ENCODE data around the gene GNAO1. TPM values are rescaled to one million over a fixed set of nuclear protein-coding genes. Genes with fewer than 3 reads are reported as not detected.

The GNAO1 gene
- total and polyA plus RNA-seq, 9 of the 15 experiments (the other 6 are each of a cell fraction or from before 2014, with no cell fraction given): 0.07 to 0.42 (median 0.08) TPM; not detected in 5

DNA sequence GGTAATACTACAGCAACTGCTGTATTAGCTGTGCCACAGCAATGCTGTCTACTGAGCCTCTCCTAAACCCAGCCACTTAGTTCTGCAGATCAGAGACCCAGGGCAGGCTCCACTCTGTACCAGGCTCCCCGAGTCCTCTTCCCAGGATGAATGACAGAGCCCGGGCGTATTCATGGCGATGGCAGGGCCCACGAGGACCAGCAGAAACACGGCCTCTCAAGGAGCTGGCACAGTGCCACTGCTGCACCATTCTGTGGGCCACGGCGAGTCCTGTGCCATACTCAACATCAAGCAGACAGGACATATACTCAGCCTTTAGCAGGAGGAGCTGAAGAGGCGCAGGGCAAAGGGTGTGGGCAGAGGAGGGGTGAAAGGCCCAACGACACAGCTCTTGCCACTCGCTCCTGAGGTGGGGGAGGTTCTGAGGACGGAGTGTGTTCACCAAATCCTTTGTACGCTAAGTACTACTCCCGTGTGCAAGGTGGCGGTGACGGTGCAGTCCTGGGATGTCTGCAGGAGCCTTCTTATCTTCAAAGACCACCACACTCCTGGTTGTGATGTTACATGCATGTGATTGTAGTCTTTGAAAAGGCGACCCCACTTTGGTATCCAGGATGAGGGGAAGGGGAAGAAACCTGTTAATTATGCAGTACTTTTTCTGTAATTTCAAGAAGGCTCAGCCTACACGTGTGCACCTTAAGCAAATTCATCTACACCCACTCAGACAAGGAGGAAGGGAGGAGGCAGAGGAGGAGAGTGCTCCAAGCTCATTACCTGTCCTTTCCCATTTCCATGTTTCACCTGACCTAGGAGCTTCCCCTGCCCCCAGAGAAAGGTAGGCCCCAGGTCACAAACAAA lies 136.0 kb downstream of the GNAO1 start:
- no TSS peak for BruUV-seq (replicated peaks)
- peaks cover 0 to 8% of the 10 kb centered on the region in 2 experiments; a peak in 1 of 5 replicates for H3K4me1 ChIP-seq (replicated peaks in 1 of 2; ENCODE audit: control insufficient read depth in 2 of 2, insufficient read depth in 2 of 2, low read length in 2 of 2)
- intact Hi-C loops (cut with micrococcal nuclease): no loop called here
- H3K79me2 ChIP-seq (ENCODE audit: control insufficient read depth, insufficient read depth, low read length): no peaks in the 10 kb centered on the region
- WGBS (ENCODE audit: insufficient coverage, low coverage, missing lambda C conversion rate): 7% methylated on average over 18 of the region's 18 CpGs
- FAIRE-seq (no peak), DNase-seq (ENCODE audit: extremely low read depth in 1 of 4, low spot score in 3 of 4) (no peak), ATAC-seq (no peak)
- H4K20me1 ChIP-seq (replicated peaks; ENCODE audit: control insufficient read depth, insufficient read depth, low read length): no peaks in the 10 kb centered on the region; the same call in 1 of the 2 replicates
- H2AFZ ChIP-seq (ENCODE audit: low read depth, low read length): no peak overlapping the region
- in situ Hi-C loops (cut with MboI): loop anchor here (10.0 kb wide), 1 partner anchor 862 kb away; no protein-coding TSS in a partner anchor
- no peaks in the 10 kb centered on the region for H3K9me1 ChIP-seq (ENCODE audit: control insufficient read depth, insufficient read depth, low read length)
- CTCF ChIA-PET (ENCODE audit: low intra/inter-chr PET ratio): no interaction called here
- no peak overlapping the region for H3K4me2 ChIP-seq (ENCODE audit: insufficient read depth, low read length)
- no peak overlapping the region for H3K9ac ChIP-seq (ENCODE audit: insufficient read depth in 1 of 2, low read depth in 2 of 2, low read length in 2 of 2)
- TF ChIP-seq NFIC (IDR thresholded peaks at IDR 0.05) (peak; percentile 74), HMGN3 (IDR thresholded peaks at IDR 0.05; ENCODE audit: borderline replicate concordance, extremely low read depth, insufficient read length, low read depth, low read length) (no peak)
- TF ChIP-seq, protein P1, sequence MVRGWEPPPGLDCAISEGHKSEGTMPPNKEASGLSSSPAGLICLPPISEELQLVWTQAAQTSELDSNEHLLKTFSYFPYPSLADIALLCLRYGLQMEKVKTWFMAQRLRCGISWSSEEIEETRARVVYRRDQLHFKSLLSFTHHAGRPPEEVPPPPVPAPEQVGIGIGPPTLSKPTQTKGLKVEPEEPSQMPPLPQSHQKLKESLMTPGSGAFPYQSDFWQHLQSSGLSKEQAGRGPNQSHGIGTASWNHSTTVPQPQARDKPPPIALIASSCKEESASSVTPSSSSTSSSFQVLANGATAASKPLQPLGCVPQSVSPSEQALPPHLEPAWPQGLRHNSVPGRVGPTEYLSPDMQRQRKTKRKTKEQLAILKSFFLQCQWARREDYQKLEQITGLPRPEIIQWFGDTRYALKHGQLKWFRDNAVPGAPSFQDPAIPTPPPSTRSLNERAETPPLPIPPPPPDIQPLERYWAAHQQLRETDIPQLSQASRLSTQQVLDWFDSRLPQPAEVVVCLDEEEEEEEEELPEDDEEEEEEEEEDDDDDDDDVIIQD (CRISPR knock-in tag; IDR thresholded peaks at IDR 0.05): no peak
- no peaks in the 10 kb centered on the region for H3K36me3 ChIP-seq (ENCODE audit: control insufficient read depth, insufficient read depth, low read length)
- H3K27me3 ChIP-seq (ENCODE audit: control insufficient read depth in 2 of 2, insufficient read depth in 2 of 2, low read length in 2 of 2): peaks cover 28 to 80% of the 10 kb centered on the region in 2 experiments; a peak in 3 of 5 replicates
- H3K4me3 ChIP-seq: no peak overlapping the region
- POLR2A ChIA-PET: interaction anchor here (1.5 kb wide), 1 partner anchor 15 kb away, joined by 3 read pairs; no protein-coding TSS in a partner anchor
- H3K27ac ChIP-seq (ENCODE audit: extremely low read depth, low read depth, low read length): no peak overlapping the region
- no peaks in the 10 kb centered on the region for H3K9me3 ChIP-seq (replicated peaks; ENCODE audit: control insufficient read depth, insufficient read depth, low read depth, low read length)
